Activated CD4-positive, alpha-beta T cell treated with anti-CD3 and anti-CD28 coated beads, Interleukin-2, amount 50 U/mL, for 16 hours (primary cell): ENCODE measurements around the gene CYP1B1.
"Not testable (repeated sequence)": the region's sequence is repeated elsewhere in the genome, so short reads cannot be mapped to it uniquely, and the experiment has no call there.

Experiments
- DNase-seq: peaks from one replicate; pipeline ENCODE4 v3.0.0-alpha.2; 2020

Gene CYP1B1

GRCh38 chr2:38032946-38033345 lies 43.0 kb downstream of the CYP1B1 start:
- DNase-seq: no peak

- DNase-seq: no peak
Measured at GRCh38 chr2:38030635-38031355, 45.2 kb downstream of the CYP1B1 start.

GRCh38 chr2:38029512-38029911 lies 46.4 kb downstream of the CYP1B1 start:
- no peak for DNase-seq

GRCh38 chr2:38028829-38029228 lies 47.1 kb downstream of the CYP1B1 start:
- DNase-seq: no peak

GRCh38 chr2:38026846-38027245 lies 49.1 kb downstream of the CYP1B1 start:
- no peak for DNase-seq

GRCh38 chr2:38021589-38021988 lies 54.4 kb downstream of the CYP1B1 start:
- no peak for DNase-seq

- DNase-seq: not testable (repeated sequence)
Measured at GRCh38 chr2:38020359-38021069, 55.4 kb downstream of the CYP1B1 start.

GRCh38 chr2:38017836-38018235 lies 58.1 kb downstream of the CYP1B1 start:
- DNase-seq: no peak
